K562 (cell line): ENCODE data around the gene PTPN1. TPM values are rescaled to one million over a fixed set of nuclear protein-coding genes. Genes with fewer than 3 reads are reported as not detected.

Source experiments
- ATAC-seq: fragments of 200-7000 bp; cut with Tn5 transposase; 3 replicates; pipeline ENCODE4 v1.9.1; 2020; ENCODE audit warnings: moderate library complexity
- BruUV-seq: library from RNA; stranded (reverse); fragments of 400-500 nt; replicated peaks from 2 replicates; lab custom pipeline; 2021; lab: Mats Ljungman, UMichigan
- CTCF ChIA-PET: fragments of 300-600 bp; formaldehyde crosslinking; extraction: SDS; loops from one replicate; lab custom pipeline; 2021; ENCODE audit warnings: low intra/inter-chr PET ratio; lab: Yijun Ruan, JAX
- POLR2A ChIA-PET: fragments of 300-600, 350-650 bp; sonication (Branson Sonifier 250); formaldehyde crosslinking; extraction: SDS; loops from one replicate; lab custom pipeline; 2021; ENCODE audit warnings: antibody characterized with exemption, inconsistent platforms; lab: Yijun Ruan, JAX
- DNase-seq, 4 experiments: peaks; one replicate each; pipeline versions ENCODE4 v3.0.0 to v3.0.0-alpha.2; 2011 to 2018; ENCODE audit warnings: low spot score in 3 of 4, mixed read lengths in 3 of 4; ENCODE audit errors: extremely low read depth in 1 of 4
- FAIRE-seq: peaks from 2 replicates; lab custom pipeline; 2011; peaks lifted over from hg19 to GRCh38; lab: Jason Lieb, UNC
- H2AFZ ChIP-seq: 2 replicates; pipeline ENCODE4 v1.6.0; 2011; ENCODE audit warnings: low read depth, low read length, control low read depth, inconsistent platforms
- H3K27ac ChIP-seq: fragments of 200-600 bp; 3 replicates; pipeline ENCODE4 v1.8.0; 2011; ENCODE audit warnings: low read depth, mild to moderate bottlenecking, control low read depth, inconsistent platforms, low read length, moderate library complexity, mixed read lengths; ENCODE audit errors: extremely low read depth
- H3K27me3 ChIP-seq, 2 experiments: fragments of 300-600 bp in 1 of 2; 2 replicates in 1 of 2; 3 replicates in 1 of 2; pipeline versions ENCODE4 v1.6.0 to v1.8.0; 2011; ENCODE audit warnings: inconsistent platforms in 2 of 2, low read length in 2 of 2, mild to moderate bottlenecking in 1 of 2, mixed read lengths in 1 of 2, moderate library complexity in 1 of 2; ENCODE audit not compliant: control insufficient read depth in 2 of 2, insufficient read depth in 2 of 2
- H3K36me3 ChIP-seq: fragments of 300-600 bp; 3 replicates; pipeline ENCODE4 v1.8.0; 2011; ENCODE audit warnings: mild to moderate bottlenecking, low read length, inconsistent platforms; ENCODE audit not compliant: control insufficient read depth, insufficient read depth
- H3K4me1 ChIP-seq, 2 experiments: fragments of 200-600 bp in 1 of 2; replicated peaks in 1 of 2; 2 replicates in 1 of 2; 3 replicates in 1 of 2; pipeline versions ENCODE4 v1.5.1 to v1.8.0; 2011; ENCODE audit warnings: inconsistent platforms in 2 of 2, low read length in 2 of 2, mild to moderate bottlenecking in 1 of 2, mixed read lengths in 1 of 2, moderate library complexity in 1 of 2; ENCODE audit not compliant: control insufficient read depth in 2 of 2, insufficient read depth in 2 of 2
- H3K4me2 ChIP-seq: 2 replicates; pipeline ENCODE4 v1.6.1; 2011; ENCODE audit warnings: low read length, control low read depth, inconsistent platforms, mixed read lengths; ENCODE audit not compliant: insufficient read depth
- H3K4me3 ChIP-seq: fragments of 200-600 bp; sonication (generic), shearing (Covaris generic); 2 replicates; pipeline ENCODE4 v1.5.1; 2016; ENCODE audit warnings: control low read depth, inconsistent platforms
- H3K79me2 ChIP-seq: fragments of 200-600 bp; 3 replicates; pipeline ENCODE4 v1.8.0; 2011; ENCODE audit warnings: low read length, inconsistent platforms; ENCODE audit not compliant: control insufficient read depth, insufficient read depth
- H3K9ac ChIP-seq, 2 experiments: 2 replicates each; pipeline versions ENCODE4 v1.6.0 to v1.6.1; 2011; ENCODE audit warnings: low read depth in 2 of 2, low read length in 2 of 2, control low read depth in 1 of 2, inconsistent platforms in 1 of 2, mild to moderate bottlenecking in 1 of 2, mixed read lengths in 1 of 2; ENCODE audit not compliant: insufficient read depth in 1 of 2
- H3K9me1 ChIP-seq: one replicate; pipeline ENCODE4 v1.6.0; 2011; ENCODE audit warnings: inconsistent platforms, mild to moderate bottlenecking, low read length, moderate library complexity; ENCODE audit not compliant: control insufficient read depth, insufficient read depth
- H3K9me3 ChIP-seq: replicated peaks from 2 replicates; pipeline ENCODE4 v1.5.1; 2011; ENCODE audit warnings: low read depth, low read length, inconsistent platforms; ENCODE audit not compliant: control insufficient read depth, insufficient read depth
- H4K20me1 ChIP-seq: replicated peaks from 2 replicates; pipeline ENCODE4 v1.6.1; 2011; ENCODE audit warnings: low read length, inconsistent platforms, mixed read lengths; ENCODE audit not compliant: control insufficient read depth, insufficient read depth
- BCLAF1 ChIP-seq, 2 experiments: fragments of 450-650 bp in 1 of 2; IDR thresholded peaks; 2 replicates each; pipeline ENCODE4 v1.6.1; 2011 to 2017; ENCODE audit warnings: low read depth in 2 of 2, antibody characterized with exemption in 1 of 2, borderline replicate concordance in 1 of 2, low read length in 1 of 2, mild to moderate bottlenecking in 1 of 2, mixed read lengths in 1 of 2; ENCODE audit not compliant: control insufficient read depth in 1 of 2
- CSDE1 ChIP-seq, 2 experiments: fragments of 450-650 bp; IDR thresholded peaks; 2 replicates each; pipeline ENCODE4 v1.6.1; 2016; ENCODE audit warnings: mild to moderate bottlenecking in 1 of 2
- HLTF ChIP-seq: fragments of 450-650 bp; IDR thresholded peaks from 2 replicates; pipeline ENCODE4 v1.6.1; 2016
- MCM7 ChIP-seq, 2 experiments: fragments of 450-650 bp; IDR thresholded peaks; 2 replicates each; pipeline ENCODE4 v1.6.1; 2016 to 2018
- MLLT1 ChIP-seq, 2 experiments: fragments of 450-650 bp; IDR thresholded peaks; 2 replicates each; pipeline ENCODE4 v1.6.1; 2016
- MTA2 ChIP-seq: fragments of 450-650 bp; IDR thresholded peaks from 2 replicates; pipeline ENCODE4 v1.6.1; 2016; ENCODE audit warnings: low read depth
- NR2C1 ChIP-seq, 2 experiments: fragments of 450-650 bp; IDR thresholded peaks; 2 replicates each; pipeline ENCODE4 v1.6.1; 2017; ENCODE audit warnings: mild to moderate bottlenecking in 2 of 2, antibody characterized with exemption in 1 of 2, inconsistent platforms in 1 of 2, missing compliant biosample characterization in 1 of 2, missing genetic modification characterization in 1 of 2
- THRAP3 ChIP-seq: fragments of 450-650 bp; IDR thresholded peaks from 2 replicates; pipeline ENCODE4 v1.6.1; 2016; ENCODE audit warnings: mild to moderate bottlenecking, inconsistent platforms, borderline replicate concordance
- THRB ChIP-seq: fragments of 450-650 bp; formaldehyde crosslinking; conservative IDR thresholded peaks from 2 replicates; pipeline ENCODE4 v1.4.0; 2022; ENCODE audit warnings: mild to moderate bottlenecking, missing genetic modification characterization
- TRIM25 ChIP-seq: fragments of 450-650 bp; IDR thresholded peaks from 2 replicates; pipeline ENCODE4 v1.7.0; 2016; ENCODE audit warnings: borderline replicate concordance
- ZBTB5 ChIP-seq: fragments of 450-650 bp; IDR thresholded peaks from 2 replicates; pipeline ENCODE4 v1.6.1; 2017; ENCODE audit warnings: antibody characterized with exemption
- WGBS: fragments of 100-300 bp; shearing (Covaris generic); methylation state at CpG from one replicate; pipeline ENCODE4 v1.1.6; 2016; ENCODE audit warnings: low coverage, mixed read lengths; ENCODE audit not compliant: insufficient coverage; ENCODE audit errors: missing lambda C conversion rate; 5-methylcytosine and 5-hydroxymethylcytosine counted together
- in situ Hi-C: fragments of 300-500 bp; cut with MboI; formaldehyde crosslinking; loops from 4 replicates; pipeline ENCODE4 v1.15.0; 2018; ENCODE audit warnings: inconsistent platforms, mixed read lengths
- intact Hi-C: fragments of 100-400 bp; cut with micrococcal nuclease; formaldehyde crosslinking; loops from 2 replicates; pipeline ENCODE4 v1.14.2; 2022
- polyA plus RNA-seq, 8 experiments: library from polyadenylated mRNA; depleted of rRNA in 4 of 8; stranded (reverse) in 5 of 8; unstranded in 3 of 8; fragments of >200 nt; fragmentation: Nextera tagmentation in 2 of 8; fragmentation: Illumina TruSeq in 1 of 8; extraction: Ambion mirVana in 2 of 8; extraction: Trizol in 1 of 8; gene quantifications; 2 replicates each; pipeline versions ENCODE4 v1.2.1 to v1.2.3, GENCODE V29; 2011 to 2014; ENCODE audit warnings: inconsistent platforms in 1 of 8, missing spikeins in 1 of 8
- total RNA-seq, 7 experiments: library from RNA; depleted of rRNA in 6 of 7; stranded (reverse); fragments of >200 nt in 6 of 7; fragmentation: Illumina TruSeq in 2 of 7; extraction: Trizol in 2 of 7; gene quantifications; 2 replicates each; pipeline versions ENCODE4 v1.2.1 to v1.2.3, GENCODE V29; 2011 to 2021; ENCODE audit warnings: low replicate concordance in 1 of 7

The PTPN1 gene
- total and polyA plus RNA-seq, 9 of the 15 experiments (the other 6 are each of a cell fraction or from before 2014, with no cell fraction given), result 11.0 to 85.3 (median 54.0) TPM

- WGBS, result 82% methylated on average over 2 of the region's 2 CpGs
- FAIRE-seq, result no peak
- Histone ChIP-seq H3K9ac (no peak overlapping the region), H2AFZ (peak overlapping the region; percentile 95), H3K4me1 (peaks cover 6 to 26% of the 10 kb centered on the region in 2 experiments; a peak in 4 of 5 replicates), H3K9me3 (no peaks in the 10 kb centered on the region), H4K20me1 (no peaks in the 10 kb centered on the region), H3K4me3 (no peak overlapping the region), H3K36me3 (no peaks in the 10 kb centered on the region), H3K27ac (no peak overlapping the region), H3K4me2 (no peak overlapping the region), H3K79me2 (no peaks in the 10 kb centered on the region), H3K27me3 (no peaks in the 10 kb centered on the region), H3K9me1 (no peaks in the 10 kb centered on the region)
- BruUV-seq, result no TSS peak
- no peak for DNase-seq
- intact Hi-C loops (loop anchor here (10.0 kb wide), 2 partner anchors 394 to 484 kb away; partner anchors contain the start of gene SNAI1), in situ Hi-C loops (no loop called here)
- CTCF ChIA-PET, result no interaction called here
- ATAC-seq, result no peak
- POLR2A ChIA-PET, result interaction anchor here (0.6 to 0.7 kb wide), 4 partner anchors 11 to 553 kb away, joined by 3 read pairs; partner anchors contain the start of gene CEBPB
- 0 out of 4 replicates have a peak, but pooled peaks of 1 of the 2 experiments have one; percentile 15 for TF ChIP-seq MCM7 (IDR thresholded peaks at IDR 0.05)
- peak; percentile 30; the same call in 1 of the 2 replicates for TF ChIP-seq MTA2
- TF ChIP-seq CSDE1 (IDR thresholded peaks at IDR 0.05), result 0 out of 4 replicates have a peak, but pooled peaks of 1 of the 2 experiments have one; percentile 75
- peak; percentile 88; the same call in 1 of the 2 replicates for TF ChIP-seq THRAP3
- peak; percentile 80; the same call in 1 of the 2 replicates for TF ChIP-seq HLTF
- TF ChIP-seq ZBTB5, result peak; percentile 65
- TF ChIP-seq THRB (CRISPR knock-in tag), result 0 out of 2 replicates have a peak, but pooled peaks have one; percentile 47
- TF ChIP-seq TRIM25, result 0 out of 2 replicates have a peak, but pooled peaks have one; percentile 85
- peak in 1 of 2 experiments; percentile 73; a peak in 1 of 4 replicates for TF ChIP-seq MLLT1 (IDR thresholded peaks at IDR 0.05)
- TF ChIP-seq NR2C1 (IDR thresholded peaks at IDR 0.05), result 0 out of 2 replicates have a peak, but pooled peaks have one; percentile 8
- no peak for TF ChIP-seq NR2C1 (tag; IDR thresholded peaks at IDR 0.05)
- TF ChIP-seq BCLAF1 (IDR thresholded peaks at IDR 0.05; ENCODE audit: borderline replicate concordance in 1 of 2, control insufficient read depth in 1 of 2, low read depth in 2 of 2, low read length in 1 of 2), result peak in 1 of 2 experiments; percentile 81; a peak in 2 of 4 replicates
Measured at GRCh38 chr20:50468378-50468798, 41.8 kb upstream of the PTPN1 start.
